Measurements from ENCODE around the gene GALT.

GALT gene

GRCh38 chr9:34675048-34675714 lies 28.7 kb downstream of the GALT start:
- peak; percentile 28 for DNase-seq (ENCODE audit: insufficient read length, low spot score)
- FAIRE-seq, result no peak

GRCh38 chr9:34675869-34676268 lies 29.4 kb downstream of the GALT start:
- DNase-seq (ENCODE audit: insufficient read length, low spot score) (no peak), FAIRE-seq (no peak)

GRCh38 chr9:34684145-34684544 lies 37.7 kb downstream of the GALT start:
- no peak for DNase-seq (ENCODE audit: insufficient read length, low spot score)
- no peak for FAIRE-seq

GRCh38 chr9:34684816-34685215 lies 38.3 kb downstream of the GALT start:
- DNase-seq (ENCODE audit: insufficient read length, low spot score) (no peak), FAIRE-seq (no peak)

- no peak for FAIRE-seq
- DNase-seq (ENCODE audit: insufficient read length, low spot score), result no peak
Measured at GRCh38 chr9:34685591-34685990, 39.1 kb downstream of the GALT start.

GRCh38 chr9:34686231-34686630 lies 39.8 kb downstream of the GALT start:
- FAIRE-seq, result no peak
- DNase-seq (ENCODE audit: insufficient read length, low spot score), result no peak

GRCh38 chr9:34686732-34687131 lies 40.3 kb downstream of the GALT start:
- FAIRE-seq, result no peak

GRCh38 chr9:34687276-34688030 lies 41.0 kb downstream of the GALT start:
- DNase-seq (ENCODE audit: insufficient read length, low spot score) (no peak), FAIRE-seq (no peak)

More at GRCh38 chr9:34686732-34687131, 40.3 kb downstream of the GALT start:
- no peak for DNase-seq (ENCODE audit: insufficient read length, low spot score)

- no peak for FAIRE-seq
- DNase-seq (ENCODE audit: insufficient read length, low spot score), result no peak
Measured at GRCh38 chr9:34688329-34689115, 42.0 kb downstream of the GALT start.

- FAIRE-seq (no peak), DNase-seq (ENCODE audit: insufficient read length, low spot score) (no peak)
Measured at GRCh38 chr9:34689116-34689470, 42.6 kb downstream of the GALT start.

- FAIRE-seq (no peak), DNase-seq (ENCODE audit: insufficient read length, low spot score) (no peak)
Measured at GRCh38 chr9:34689512-34689911, 43.0 kb downstream of the GALT start.

GRCh38 chr9:34690983-34691935 lies 44.8 kb downstream of the GALT start, which contains the start of gene CCL19:
Gene CCL19, minus strand, starts transcription at chr9:34691276. Its CDS starts 137 bp downstream, at chr9:34691139.
- no peak for DNase-seq (ENCODE audit: insufficient read length, low spot score)
- no peak for FAIRE-seq

- FAIRE-seq, result no peak
- no peak for DNase-seq (ENCODE audit: insufficient read length, low spot score)
Measured at GRCh38 chr9:34691936-34692315, 45.5 kb downstream of the GALT start.

GRCh38 chr9:34693560-34693959 lies 47.1 kb downstream of the GALT start:
- FAIRE-seq, result no peak

GRCh38 chr9:34694811-34695210 lies 48.3 kb downstream of the GALT start:
- DNase-seq (ENCODE audit: insufficient read length, low spot score) (no peak), FAIRE-seq (no peak)

More at GRCh38 chr9:34693560-34693959, 47.1 kb downstream of the GALT start:
- DNase-seq (ENCODE audit: insufficient read length, low spot score), result no peak
